Caco-2 (cell line): ENCODE results near the gene SCAMP4. TPM values are rescaled to one million over a fixed set of nuclear protein-coding genes. Genes with fewer than 3 reads are reported as not detected.

ENCODE experiments used
- BruUV-seq: library from RNA; stranded (reverse); fragments of 400-500 nt; replicated peaks from 2 replicates; lab custom pipeline; 2021; lab: Mats Ljungman, UMichigan
- CTCF ChIA-PET: fragments of 300-600 bp; sonication (Branson Sonifier 250); formaldehyde crosslinking; loops from one replicate; lab custom pipeline; 2022; ENCODE audit warnings: antibody characterized with exemption; lab: Charles Lee
- POLR2A ChIA-PET: fragments of 300-600 bp; sonication (Branson Sonifier 250); formaldehyde crosslinking; loops from one replicate; lab custom pipeline; 2022; ENCODE audit warnings: antibody characterized with exemption; lab: Charles Lee
- DNase-seq, 2 experiments: peaks; one replicate each; pipeline versions ENCODE4 v3.0.0 to v3.0.0-alpha.2; 2020 to 2022
- H3K27me3 ChIP-seq: replicated peaks from 2 replicates; pipeline ENCODE4 v1.6.0; 2011; ENCODE audit warnings: low read length; ENCODE audit not compliant: control insufficient read depth, insufficient read depth
- H3K36me3 ChIP-seq: 2 replicates; pipeline ENCODE4 v1.5.1; 2011; ENCODE audit warnings: low read length; ENCODE audit not compliant: control insufficient read depth, insufficient read depth
- H3K4me1 ChIP-seq: fragments of 250-450 bp; sonication (Bioruptor Pico); 2 replicates; pipeline ENCODE4 v1.5.1; 2020; ENCODE audit warnings: mild to moderate bottlenecking
- H3K4me3 ChIP-seq: 2 replicates; pipeline ENCODE4 v1.5.1; 2011; ENCODE audit warnings: low read depth, mild to moderate bottlenecking, control low read depth, low read length
- H3K9me3 ChIP-seq: fragments of 250-450 bp; sonication (Bioruptor Pico); 2 replicates; pipeline ENCODE4 v1.5.1; 2020; ENCODE audit warnings: mild to moderate bottlenecking, moderate library complexity
- H3K27ac Mint-ChIP-seq: one replicate; pipeline ENCODE4 v1.8.0; 2022; ENCODE audit warnings: mixed read lengths; ENCODE audit not compliant: unreplicated experiment
- H3K27me3 Mint-ChIP-seq: one replicate; pipeline ENCODE4 v1.8.0; 2022; ENCODE audit warnings: mixed read lengths; ENCODE audit not compliant: insufficient read depth, unreplicated experiment
- H3K36me3 Mint-ChIP-seq: one replicate; pipeline ENCODE4 v1.8.0; 2022; ENCODE audit warnings: mild to moderate bottlenecking, mixed read lengths; ENCODE audit not compliant: insufficient read depth, unreplicated experiment
- H3K4me1 Mint-ChIP-seq: one replicate; pipeline ENCODE4 v1.8.0; 2022; ENCODE audit warnings: low read depth, mixed read lengths; ENCODE audit not compliant: unreplicated experiment
- H3K4me3 Mint-ChIP-seq: one replicate; pipeline ENCODE4 v1.8.0; 2022; ENCODE audit warnings: mild to moderate bottlenecking, moderate library complexity, mixed read lengths; ENCODE audit not compliant: unreplicated experiment
- H3K9me3 Mint-ChIP-seq: one replicate; pipeline ENCODE4 v1.8.0; 2022; ENCODE audit warnings: mixed read lengths; ENCODE audit not compliant: unreplicated experiment
- intact Hi-C: fragments of 100-400 bp; cut with micrococcal nuclease; formaldehyde crosslinking; loops from one replicate; pipeline ENCODE4 v1.10.0; 2022; ENCODE audit not compliant: unreplicated experiment
- total RNA-seq: library from RNA; stranded (reverse); gene quantifications from 2 replicates; pipeline ENCODE4 v1.2.3, GENCODE V29; 2022
- TF ChIP-seq, protein P1 (sequence below), 2 experiments: fragments of 200-600 bp in 1 of 2; IDR thresholded peaks; 1 replicate in 1 of 2; 2 replicates in 1 of 2; pipeline versions ENCODE4 v1.5.1 to v1.8.0; 2011 to 2022; ENCODE audit warnings: antibody characterized with exemption in 1 of 2, control low read depth in 1 of 2, inconsistent platforms in 1 of 2, low read depth in 1 of 2, low read length in 1 of 2, mild to moderate bottlenecking in 1 of 2, moderate library complexity in 1 of 2; ENCODE audit not compliant: insufficient read depth in 1 of 2, severe bottlenecking in 1 of 2, unreplicated experiment in 1 of 2

The SCAMP4 gene
- total RNA-seq, 1 experiment from 2014 or later = 84.1 TPM

DNA sequence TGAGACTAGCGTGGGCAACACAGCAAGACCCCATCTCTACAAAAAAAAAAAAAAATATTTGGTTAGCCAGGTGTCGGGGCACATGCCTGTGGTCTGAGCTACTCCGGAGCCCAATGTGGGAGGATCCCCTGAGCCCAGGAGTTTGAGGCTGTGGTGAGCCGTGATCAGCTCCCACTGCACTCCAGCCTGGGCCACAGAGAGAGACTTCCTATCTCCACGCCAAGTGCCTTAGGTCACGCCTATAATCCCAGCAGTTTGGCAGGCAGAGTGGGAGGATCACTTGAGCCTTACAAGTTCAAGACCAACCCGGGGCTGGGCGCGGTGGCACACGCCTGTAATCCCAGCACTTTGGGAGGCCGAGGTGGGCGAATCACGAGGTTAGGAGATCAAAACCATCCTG, 8.7 kb upstream of the SCAMP4 start:
- no peaks in the 10 kb centered on the region for H3K27me3 Mint-ChIP-seq
- no TSS peak for BruUV-seq
- POLR2A ChIA-PET = no interaction called here
- Histone ChIP-seq H3K9me3 (no peaks in the 10 kb centered on the region), H3K4me1 (no peaks in the 10 kb centered on the region; the same call in 1 of the 2 replicates), H3K4me3 (no peak overlapping the region), H3K36me3 (no peaks in the 10 kb centered on the region), H3K27me3 (no peaks in the 10 kb centered on the region)
- intact Hi-C loops = no loop called here
- no peaks in the 10 kb centered on the region for H3K9me3 Mint-ChIP-seq
- no peak overlapping the region for H3K27ac Mint-ChIP-seq
- DNase-seq = no peak
- no peaks in the 10 kb centered on the region for H3K4me1 Mint-ChIP-seq
- TF ChIP-seq, protein P1, sequence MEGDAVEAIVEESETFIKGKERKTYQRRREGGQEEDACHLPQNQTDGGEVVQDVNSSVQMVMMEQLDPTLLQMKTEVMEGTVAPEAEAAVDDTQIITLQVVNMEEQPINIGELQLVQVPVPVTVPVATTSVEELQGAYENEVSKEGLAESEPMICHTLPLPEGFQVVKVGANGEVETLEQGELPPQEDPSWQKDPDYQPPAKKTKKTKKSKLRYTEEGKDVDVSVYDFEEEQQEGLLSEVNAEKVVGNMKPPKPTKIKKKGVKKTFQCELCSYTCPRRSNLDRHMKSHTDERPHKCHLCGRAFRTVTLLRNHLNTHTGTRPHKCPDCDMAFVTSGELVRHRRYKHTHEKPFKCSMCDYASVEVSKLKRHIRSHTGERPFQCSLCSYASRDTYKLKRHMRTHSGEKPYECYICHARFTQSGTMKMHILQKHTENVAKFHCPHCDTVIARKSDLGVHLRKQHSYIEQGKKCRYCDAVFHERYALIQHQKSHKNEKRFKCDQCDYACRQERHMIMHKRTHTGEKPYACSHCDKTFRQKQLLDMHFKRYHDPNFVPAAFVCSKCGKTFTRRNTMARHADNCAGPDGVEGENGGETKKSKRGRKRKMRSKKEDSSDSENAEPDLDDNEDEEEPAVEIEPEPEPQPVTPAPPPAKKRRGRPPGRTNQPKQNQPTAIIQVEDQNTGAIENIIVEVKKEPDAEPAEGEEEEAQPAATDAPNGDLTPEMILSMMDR (IDR thresholded peaks at IDR 0.05; ENCODE audit: insufficient read depth in 1 of 2, low read depth in 1 of 2, low read length in 1 of 2, severe bottlenecking in 1 of 2, unreplicated experiment in 1 of 2) = no peak
- H3K36me3 Mint-ChIP-seq = no peaks in the 10 kb centered on the region
- no peak overlapping the region for H3K4me3 Mint-ChIP-seq
- CTCF ChIA-PET = interaction anchor here (0.7 kb wide), 1 partner anchor 49 kb away, joined by 4 read pairs; no protein-coding TSS in a partner anchor

DNA sequence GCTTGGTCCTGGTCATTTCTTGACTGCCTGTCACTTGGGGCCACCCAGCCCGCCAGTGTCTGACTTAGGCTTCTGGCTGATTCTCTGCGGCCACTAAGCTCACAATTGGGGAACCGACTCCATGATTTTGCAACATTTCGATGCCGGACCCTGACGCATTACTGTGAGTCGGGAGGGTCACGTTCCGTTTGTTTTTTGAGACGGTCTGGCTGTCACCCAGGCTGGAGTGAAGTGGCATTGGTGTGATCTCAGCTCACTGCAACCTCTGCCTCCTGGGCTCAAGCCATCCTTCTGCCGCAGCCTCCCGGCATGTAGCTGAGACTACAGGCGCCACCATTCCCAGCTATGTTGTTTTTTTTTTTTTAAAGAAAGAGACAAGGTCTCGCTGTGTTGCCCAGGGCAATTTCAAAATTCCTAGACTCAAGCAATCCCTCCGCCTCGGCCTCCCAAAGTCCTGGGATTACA, 3.2 kb upstream of the SCAMP4 start:
- no TSS peak for BruUV-seq
- H3K27ac Mint-ChIP-seq = no peak overlapping the region
- no peak for DNase-seq
- no peak overlapping the region for H3K4me3 Mint-ChIP-seq
- intact Hi-C loops = no loop called here
- H3K27me3 Mint-ChIP-seq = no peaks in the 10 kb centered on the region
- no peaks in the 10 kb centered on the region for H3K9me3 ChIP-seq
- no peak overlapping the region for H3K4me3 ChIP-seq
- TF ChIP-seq, protein P1 (IDR thresholded peaks at IDR 0.05; ENCODE audit: insufficient read depth in 1 of 2, low read depth in 1 of 2, low read length in 1 of 2, severe bottlenecking in 1 of 2, unreplicated experiment in 1 of 2) = no peak
- H3K9me3 Mint-ChIP-seq = no peaks in the 10 kb centered on the region
- H3K4me1 Mint-ChIP-seq = peaks cover 8% of the 10 kb centered on the region
- peaks cover 10% of the 10 kb centered on the region; the same call in 1 of the 2 replicates for H3K4me1 ChIP-seq
- H3K36me3 ChIP-seq = no peaks in the 10 kb centered on the region
- H3K36me3 Mint-ChIP-seq = peaks cover 27% of the 10 kb centered on the region
- H3K27me3 ChIP-seq = no peaks in the 10 kb centered on the region
- POLR2A ChIA-PET = no interaction called here
- CTCF ChIA-PET = interaction anchor here (0.6 kb wide), 2 partner anchors 17 to 68 kb away, joined by 3 to 5 read pairs; partner anchors contain the start of gene ABHD17A

DNA sequence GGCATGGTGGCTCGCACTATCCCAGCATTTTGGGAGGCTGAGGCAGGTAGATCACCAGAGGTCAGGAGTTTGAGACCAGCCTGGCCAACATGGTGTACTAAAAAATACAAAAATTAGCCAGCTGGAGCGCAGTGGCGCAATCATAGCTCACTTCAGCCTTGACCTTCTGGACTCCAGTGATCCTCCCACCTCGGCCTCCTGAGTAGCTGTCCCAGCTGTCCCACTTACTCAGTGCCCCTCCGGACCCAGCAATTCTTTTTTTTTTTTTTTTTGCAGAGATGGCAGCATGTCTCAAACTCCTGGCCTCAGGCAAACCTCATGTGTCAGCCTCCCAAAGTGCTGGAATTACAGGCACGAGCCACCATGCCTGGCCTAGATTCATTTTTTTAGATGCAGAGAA, 2.3 kb upstream of the SCAMP4 start:
- no peak for DNase-seq
- Mint-ChIP-seq H3K4me3 (no peak overlapping the region), H3K27ac (no peak overlapping the region), H3K27me3 (no peaks in the 10 kb centered on the region), H3K9me3 (no peaks in the 10 kb centered on the region), H3K4me1 (peaks cover 8% of the 10 kb centered on the region), H3K36me3 (peaks cover 35% of the 10 kb centered on the region)
- ChIA-PET POLR2A (interaction anchor here (0.5 kb wide), 1 partner anchor 27 kb away, joined by 4 read pairs; no protein-coding TSS in a partner anchor), CTCF (interaction anchor here (0.6 to 0.7 kb wide), 3 partner anchors 9 to 25 kb away, joined by 3 to 4 read pairs (median 4); partner anchors contain the start of gene ABHD17A)
- Histone ChIP-seq H3K27me3 (no peaks in the 10 kb centered on the region), H3K36me3 (no peaks in the 10 kb centered on the region), H3K9me3 (no peaks in the 10 kb centered on the region), H3K4me3 (no peak overlapping the region), H3K4me1 (peaks cover 20% of the 10 kb centered on the region)
- intact Hi-C loops = no loop called here
- no TSS peak for BruUV-seq
- TF ChIP-seq, protein P1 (IDR thresholded peaks at IDR 0.05; ENCODE audit: insufficient read depth in 1 of 2, low read depth in 1 of 2, low read length in 1 of 2, severe bottlenecking in 1 of 2, unreplicated experiment in 1 of 2) = no peak
